Skeletal muscle tissue (tissue), 4 donors: ENCODE results near the gene FAAP20. TPM values are rescaled to one million over a fixed set of nuclear protein-coding genes. Genes with fewer than 3 reads are reported as not detected.

Experiments used
- H3K27ac ChIP-seq: one replicate; pipeline ENCODE4 v1.7.0; 2013; ENCODE audit warnings: mild to moderate bottlenecking, low read depth, low read length, inconsistent platforms
- H3K27me3 ChIP-seq, 3 donors: one replicate each; pipeline ENCODE4 v1.7.0; 2013; ENCODE audit warnings: low read length in 3 of 3; ENCODE audit not compliant: control insufficient read depth in 3 of 3, insufficient read depth in 3 of 3
- H3K36me3 ChIP-seq, 3 donors: one replicate each; pipeline ENCODE4 v1.7.0; 2013; ENCODE audit warnings: low read length in 3 of 3; ENCODE audit not compliant: control insufficient read depth in 3 of 3, insufficient read depth in 3 of 3
- H3K4me1 ChIP-seq, 3 donors: one replicate each; pipeline ENCODE4 v1.7.0; 2013; ENCODE audit warnings: low read length in 3 of 3, mild to moderate bottlenecking in 3 of 3; ENCODE audit not compliant: control insufficient read depth in 3 of 3, insufficient read depth in 3 of 3
- H3K4me3 ChIP-seq, 3 donors: one replicate each; pipeline ENCODE4 v1.7.0; 2013; ENCODE audit warnings: low read length in 3 of 3
- H3K9ac ChIP-seq, 3 donors: one replicate each; pipeline ENCODE4 v1.7.0; 2013; ENCODE audit warnings: low read length in 3 of 3, mild to moderate bottlenecking in 3 of 3, moderate library complexity in 2 of 3, low read depth in 1 of 3
- H3K9me3 ChIP-seq, 3 donors: one replicate each; pipeline ENCODE4 v1.7.0; 2013; ENCODE audit warnings: low read length in 3 of 3; ENCODE audit not compliant: control insufficient read depth in 3 of 3
- total RNA-seq: library from RNA; depleted of rRNA; stranded (reverse); fragments of >200 nt; gene quantifications from one replicate; pipeline ENCODE4 v1.2.3, GENCODE V29; 2014
- donor health status: Osteomylitis.

The FAAP20 gene
- total RNA-seq, 1 donor from 2014 or later = 13.0 TPM

DNA sequence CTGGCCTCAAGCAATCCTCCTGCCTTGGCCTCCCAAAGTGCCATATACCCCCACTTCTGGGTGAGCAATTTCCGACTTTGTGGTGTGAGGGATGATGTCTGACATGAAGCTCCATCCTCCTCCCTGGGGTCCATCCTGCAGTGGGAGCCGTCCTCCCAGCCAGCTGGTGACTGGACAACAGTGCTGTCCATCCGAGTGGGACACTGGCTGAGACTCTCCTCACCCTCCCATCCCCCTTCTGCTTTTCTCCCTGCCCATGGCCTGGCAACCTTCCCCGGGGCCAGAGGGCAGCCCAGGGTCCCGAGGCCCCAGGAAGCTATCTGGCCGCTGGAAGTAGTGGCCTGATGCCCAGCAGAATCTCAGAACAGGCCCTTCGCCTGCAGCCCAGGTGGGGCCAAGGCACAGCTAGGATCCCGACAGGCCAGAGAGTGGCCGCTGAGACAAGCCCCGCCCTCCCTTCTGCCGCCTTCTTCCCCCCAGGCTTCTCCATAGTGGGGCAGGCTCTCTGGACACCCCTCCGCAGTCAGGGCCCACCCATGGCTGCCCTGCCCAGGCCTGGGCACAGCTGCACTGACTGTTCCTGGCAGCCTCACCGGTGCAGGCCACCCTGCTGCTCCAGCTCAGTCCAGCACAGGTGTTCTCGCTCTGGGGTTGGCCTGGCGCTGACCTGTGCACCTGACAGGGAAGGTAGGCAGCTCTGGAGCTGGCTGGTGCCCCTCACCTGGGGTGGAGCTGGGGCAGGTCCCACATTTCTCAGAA lies 8.4 kb upstream of the FAAP20 start:
- H3K27me3 ChIP-seq = no peaks in the 10 kb centered on the region
- H3K9me3 ChIP-seq = no peaks in the 10 kb centered on the region
- H3K4me3 ChIP-seq = no peak overlapping the region
- H3K27ac ChIP-seq = peak overlapping the region; percentile 81
- H3K36me3 ChIP-seq = no peaks in the 10 kb centered on the region
- peaks cover 39 to 52% (median 50%) of the 10 kb centered on the region in 3 donors for H3K4me1 ChIP-seq
- H3K9ac ChIP-seq = no peak overlapping the region

DNA sequence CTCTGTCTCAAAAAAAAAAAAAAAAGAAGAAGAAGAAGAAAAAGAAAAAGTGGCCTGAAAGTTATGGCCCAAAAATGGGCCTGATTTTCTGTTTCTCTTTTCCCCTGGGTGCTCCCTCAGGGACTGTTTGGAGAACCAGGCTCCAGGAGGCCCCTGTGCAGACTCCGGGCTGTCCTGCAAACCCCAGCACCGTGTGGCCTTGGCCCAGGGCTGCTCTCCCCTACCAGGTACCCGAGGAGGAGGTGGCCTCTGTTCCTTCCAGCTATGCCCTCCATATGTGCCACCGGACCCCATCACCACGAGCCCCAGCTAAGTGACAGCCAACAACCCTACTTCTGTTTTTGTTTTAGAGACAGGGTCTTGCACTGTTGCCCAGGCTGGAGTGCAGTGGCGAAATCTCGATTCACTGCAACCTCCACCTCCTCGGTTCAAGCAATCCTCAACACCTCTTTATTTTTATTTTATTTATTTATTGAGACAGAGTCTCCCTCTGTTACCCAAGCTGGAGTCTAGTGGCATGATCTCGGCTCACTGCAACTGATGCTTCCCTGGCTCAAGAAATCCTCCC lies 7.5 kb upstream of the FAAP20 start:
- no peaks in the 10 kb centered on the region for H3K36me3 ChIP-seq
- H3K9ac ChIP-seq = no peak overlapping the region
- no peak overlapping the region for H3K27ac ChIP-seq
- no peaks in the 10 kb centered on the region for H3K27me3 ChIP-seq
- H3K9me3 ChIP-seq = no peaks in the 10 kb centered on the region
- peaks cover 31 to 44% (median 44%) of the 10 kb centered on the region in 3 donors for H3K4me1 ChIP-seq
- no peak overlapping the region for H3K4me3 ChIP-seq

- Histone ChIP-seq H3K27ac (no peak overlapping the region), H3K9ac (peak overlapping the region in 1 of 3 donors; percentile 16), H3K4me1 (peaks cover 26 to 42% (median 41%) of the 10 kb centered on the region in 3 donors), H3K36me3 (no peaks in the 10 kb centered on the region), H3K4me3 (no peak overlapping the region), H3K27me3 (no peaks in the 10 kb centered on the region), H3K9me3 (no peaks in the 10 kb centered on the region)
Observed at GRCh38 chr1:2201062-2201461, 6.5 kb upstream of the FAAP20 start.

DNA sequence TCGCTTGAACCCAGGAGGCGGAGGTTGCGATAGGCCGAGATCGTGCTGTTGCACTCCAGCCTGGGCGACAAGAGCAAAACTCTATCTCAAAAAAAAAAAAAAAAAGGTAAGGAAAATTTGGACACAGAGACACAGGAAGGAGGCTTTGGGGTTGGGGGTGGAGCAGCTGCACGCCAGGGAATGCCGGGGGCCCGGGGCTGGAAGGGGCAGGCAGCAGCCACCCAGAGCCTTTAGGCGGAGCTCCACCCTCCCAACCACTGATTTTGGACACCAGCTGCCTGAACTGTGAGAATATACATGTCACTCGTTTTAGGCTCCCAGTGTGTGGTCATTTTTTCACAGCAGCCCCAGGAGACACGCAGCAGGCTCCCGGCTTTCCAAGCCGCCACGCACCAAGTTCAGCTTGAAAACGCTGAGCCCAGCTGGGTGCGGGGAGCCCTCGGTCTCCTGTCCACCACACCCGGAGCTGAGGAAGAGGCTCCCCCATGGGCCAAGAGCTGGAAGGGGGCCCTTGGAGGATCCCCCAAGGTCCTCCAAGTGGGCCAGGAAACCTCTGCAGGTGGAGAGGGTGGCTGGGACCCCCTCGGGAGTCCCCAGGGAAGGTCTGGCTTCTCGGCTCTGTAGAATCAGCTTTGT lies 5.9 kb upstream of the FAAP20 start:
- Histone ChIP-seq H3K9me3 (no peaks in the 10 kb centered on the region), H3K4me1 (peaks cover 25 to 42% (median 41%) of the 10 kb centered on the region in 3 donors), H3K36me3 (no peaks in the 10 kb centered on the region), H3K9ac (peak overlapping the region in 1 of 3 donors; percentile 16), H3K27ac (no peak overlapping the region), H3K4me3 (no peak overlapping the region), H3K27me3 (no peaks in the 10 kb centered on the region)

GRCh38 chr1:2199042-2199810 lies 4.7 kb upstream of the FAAP20 start:
- no peaks in the 10 kb centered on the region for H3K9me3 ChIP-seq
- H3K9ac ChIP-seq = peak overlapping the region; percentile 81 to 93 (median 91)
- peak overlapping the region; percentile 83 for H3K27ac ChIP-seq
- no peaks in the 10 kb centered on the region for H3K36me3 ChIP-seq
- peaks cover 25 to 40% (median 40%) of the 10 kb centered on the region in 3 donors for H3K4me1 ChIP-seq
- no peaks in the 10 kb centered on the region for H3K27me3 ChIP-seq
- H3K4me3 ChIP-seq = peak overlapping the region; percentile 87 to 88 (median 87)

GRCh38 chr1:2198571-2198970 lies 4.0 kb upstream of the FAAP20 start:
- H3K36me3 ChIP-seq = no peaks in the 10 kb centered on the region
- H3K27me3 ChIP-seq = no peaks in the 10 kb centered on the region
- peak overlapping the region in 2 of 3 donors; percentile 87 to 88 for H3K4me3 ChIP-seq
- peaks cover 22 to 39% (median 39%) of the 10 kb centered on the region in 3 donors for H3K4me1 ChIP-seq
- no peaks in the 10 kb centered on the region for H3K9me3 ChIP-seq
- peak overlapping the region; percentile 57 to 91 (median 81) for H3K9ac ChIP-seq
- H3K27ac ChIP-seq = peak overlapping the region; percentile 83

- no peaks in the 10 kb centered on the region for H3K36me3 ChIP-seq
- H3K9me3 ChIP-seq = no peaks in the 10 kb centered on the region
- no peak overlapping the region for H3K9ac ChIP-seq
- H3K27ac ChIP-seq = no peak overlapping the region
- no peaks in the 10 kb centered on the region for H3K27me3 ChIP-seq
- no peak overlapping the region for H3K4me3 ChIP-seq
- H3K4me1 ChIP-seq = peaks cover 25 to 41% (median 39%) of the 10 kb centered on the region in 3 donors
Observed at GRCh38 chr1:2197707-2198165, 3.2 kb upstream of the FAAP20 start.

- no peaks in the 10 kb centered on the region for H3K9me3 ChIP-seq
- no peaks in the 10 kb centered on the region for H3K36me3 ChIP-seq
- no peak overlapping the region for H3K9ac ChIP-seq
- H3K27me3 ChIP-seq = no peaks in the 10 kb centered on the region
- peaks cover 27 to 47% (median 44%) of the 10 kb centered on the region in 3 donors for H3K4me1 ChIP-seq
- no peak overlapping the region for H3K27ac ChIP-seq
- H3K4me3 ChIP-seq = no peak overlapping the region
Observed at GRCh38 chr1:2196901-2197638, 2.5 kb upstream of the FAAP20 start.

DNA sequence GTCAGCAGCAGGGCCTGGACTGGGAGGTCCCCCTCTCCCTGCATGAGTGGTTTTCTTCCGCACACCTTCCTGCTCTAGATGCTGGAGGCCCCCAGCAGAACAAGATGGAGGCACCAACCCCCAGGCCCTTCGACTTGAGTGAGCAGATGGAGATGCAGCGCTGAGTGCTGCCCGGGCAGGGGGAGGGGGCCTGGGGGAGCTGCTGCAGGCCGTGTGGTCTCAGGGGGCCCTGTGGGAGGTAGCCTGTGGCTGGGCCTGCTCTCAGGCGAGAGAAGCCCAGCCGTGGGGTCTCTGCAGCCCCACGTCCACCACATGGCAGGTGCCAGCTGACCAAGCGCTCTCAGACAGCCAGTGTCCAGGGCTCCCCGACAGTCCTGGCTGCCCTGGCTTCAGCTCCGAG lies 1.2 kb upstream of the FAAP20 start:
- Histone ChIP-seq H3K9me3 (no peaks in the 10 kb centered on the region), H3K9ac (peak overlapping the region in 2 of 3 donors; percentile 85 to 86), H3K4me3 (peak overlapping the region in 1 of 3 donors; percentile 73), H3K4me1 (peaks cover 37 to 57% (median 53%) of the 10 kb centered on the region in 3 donors), H3K27me3 (no peaks in the 10 kb centered on the region), H3K36me3 (no peaks in the 10 kb centered on the region), H3K27ac (peak overlapping the region; percentile 89)
